Loucy (cell line): ENCODE results near the gene WDR37.

ENCODE experiments used
- H2AFZ ChIP-seq: fragments of 200-600 bp; sonication (generic); 2 replicates; pipeline ENCODE4 v1.6.0; 2016; ENCODE audit warnings: antibody characterized with exemption, mild to moderate bottlenecking, low read length, moderate library complexity
- H3F3A ChIP-seq: fragments of 200-600 bp; 2 replicates; pipeline ENCODE4 v1.6.0; 2016; ENCODE audit warnings: antibody characterized with exemption, low read depth, mild to moderate bottlenecking
- H3K27me3 ChIP-seq: fragments of 200-600 bp; sonication (generic); 2 replicates; pipeline ENCODE4 v1.6.1; 2014; ENCODE audit warnings: low read length, mild to moderate bottlenecking; ENCODE audit not compliant: insufficient read depth, poor library complexity, severe bottlenecking
- H3K36me3 ChIP-seq: fragments of 200-600 bp; sonication (generic); 2 replicates; pipeline ENCODE4 v1.6.1; 2016; ENCODE audit warnings: low read length; ENCODE audit not compliant: insufficient read depth
- H3K4me1 ChIP-seq: fragments of 200-600 bp; sonication (generic); 2 replicates; pipeline ENCODE4 v1.5.1; 2014; ENCODE audit warnings: low read length, mild to moderate bottlenecking; ENCODE audit not compliant: insufficient read depth, poor library complexity, severe bottlenecking
- H3K4me2 ChIP-seq: fragments of 200-600 bp; sonication (generic); 2 replicates; pipeline ENCODE4 v1.6.0; 2014; ENCODE audit warnings: antibody characterized with exemption, low read length, low read depth, mild to moderate bottlenecking; ENCODE audit not compliant: poor library complexity, severe bottlenecking
- H3K4me3 ChIP-seq: fragments of 200-600 bp; sonication (generic); 2 replicates; pipeline ENCODE4 v1.5.1; 2014; ENCODE audit warnings: low read length, mild to moderate bottlenecking, mixed read lengths; ENCODE audit not compliant: poor library complexity, severe bottlenecking
- H3K79me2 ChIP-seq: fragments of 200-600 bp; sonication (generic); 2 replicates; pipeline ENCODE4 v1.6.1; 2014; ENCODE audit warnings: low read length; ENCODE audit not compliant: insufficient read depth
- H3K9ac ChIP-seq: fragments of 200-600 bp; sonication (generic); 2 replicates; pipeline ENCODE4 v1.6.0; 2014; ENCODE audit warnings: mild to moderate bottlenecking, low read depth, low read length, moderate library complexity; ENCODE audit not compliant: poor library complexity, severe bottlenecking
- H3K9me2 ChIP-seq: fragments of 200-600 bp; sonication (generic); replicated peaks from 2 replicates; pipeline ENCODE4 v1.6.1; 2016; ENCODE audit warnings: low read depth, low read length, mixed read lengths
- H3K9me3 ChIP-seq: fragments of 200-600 bp; sonication (generic); 2 replicates; pipeline ENCODE4 v1.6.1; 2014; ENCODE audit warnings: mild to moderate bottlenecking, antibody characterized with exemption, low read length, low read depth; ENCODE audit not compliant: insufficient read depth
- H4K20me1 ChIP-seq: fragments of 200-600 bp; sonication (generic); 2 replicates; pipeline ENCODE4 v1.6.0; 2014; ENCODE audit warnings: antibody characterized with exemption, low read length, mild to moderate bottlenecking; ENCODE audit not compliant: insufficient read depth, poor library complexity, severe bottlenecking
- EZH2phosphoT487 ChIP-seq: fragments of 200-600 bp; IDR thresholded peaks from 2 replicates; pipeline ENCODE4 v1.6.1; 2018; ENCODE audit warnings: antibody characterized with exemption, mild to moderate bottlenecking, moderate library complexity, borderline replicate concordance
- TF ChIP-seq, protein P1 (sequence below): fragments of 200-600 bp; sonication (generic); conservative IDR thresholded peaks from 2 replicates; pipeline ENCODE4 v1.5.1; 2014; ENCODE audit warnings: mild to moderate bottlenecking, antibody characterized with exemption, low read length

WDR37 gene

DNA sequence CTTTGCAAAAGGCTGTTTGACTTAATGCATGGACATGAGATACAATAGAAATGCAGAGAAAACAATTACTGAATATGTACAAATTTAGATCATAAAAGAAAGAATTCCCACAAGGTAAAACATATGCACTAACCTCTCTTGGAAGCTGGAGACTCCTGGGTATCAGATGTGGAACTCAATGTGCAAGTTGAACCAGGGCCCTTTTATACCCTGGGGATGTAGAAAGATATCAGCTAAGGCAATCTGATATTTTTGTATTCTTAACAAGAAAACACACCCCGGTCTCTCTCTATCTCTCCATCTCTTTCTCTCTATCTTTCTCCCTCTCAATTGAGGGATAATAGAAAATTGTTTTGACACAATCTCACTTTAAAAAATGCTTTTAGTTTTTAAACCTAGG, 30.5 kb upstream of the WDR37 start, which contains the start of gene IDI2:
Gene IDI2, minus strand, starts transcription at position 177 of the 400 bp plus-strand sequence. CDS start 1,136 bp downstream, outside the sequence.
- H3F3A ChIP-seq, result no peaks in the 10 kb centered on the region
- no peak within 1 kb of the TSS for H3K4me3 ChIP-seq
- H3K9me2 ChIP-seq, result no peaks in the 10 kb centered on the region
- H3K4me1 ChIP-seq, result no peaks in the 10 kb centered on the region
- no peaks in the 10 kb centered on the region for H4K20me1 ChIP-seq
- H3K9ac ChIP-seq, result no peak within 1 kb of the TSS
- H3K27me3 ChIP-seq, result no peaks in the 10 kb centered on the region
- no peak within 1 kb of the TSS for H3K4me2 ChIP-seq
- TF ChIP-seq, protein P1, sequence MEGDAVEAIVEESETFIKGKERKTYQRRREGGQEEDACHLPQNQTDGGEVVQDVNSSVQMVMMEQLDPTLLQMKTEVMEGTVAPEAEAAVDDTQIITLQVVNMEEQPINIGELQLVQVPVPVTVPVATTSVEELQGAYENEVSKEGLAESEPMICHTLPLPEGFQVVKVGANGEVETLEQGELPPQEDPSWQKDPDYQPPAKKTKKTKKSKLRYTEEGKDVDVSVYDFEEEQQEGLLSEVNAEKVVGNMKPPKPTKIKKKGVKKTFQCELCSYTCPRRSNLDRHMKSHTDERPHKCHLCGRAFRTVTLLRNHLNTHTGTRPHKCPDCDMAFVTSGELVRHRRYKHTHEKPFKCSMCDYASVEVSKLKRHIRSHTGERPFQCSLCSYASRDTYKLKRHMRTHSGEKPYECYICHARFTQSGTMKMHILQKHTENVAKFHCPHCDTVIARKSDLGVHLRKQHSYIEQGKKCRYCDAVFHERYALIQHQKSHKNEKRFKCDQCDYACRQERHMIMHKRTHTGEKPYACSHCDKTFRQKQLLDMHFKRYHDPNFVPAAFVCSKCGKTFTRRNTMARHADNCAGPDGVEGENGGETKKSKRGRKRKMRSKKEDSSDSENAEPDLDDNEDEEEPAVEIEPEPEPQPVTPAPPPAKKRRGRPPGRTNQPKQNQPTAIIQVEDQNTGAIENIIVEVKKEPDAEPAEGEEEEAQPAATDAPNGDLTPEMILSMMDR, result no peak
- TF ChIP-seq EZH2phosphoT487, result no peak
- H3K79me2 ChIP-seq, result no peaks in the 10 kb centered on the region
- H2AFZ ChIP-seq, result no peak within 1 kb of the TSS
- H3K9me3 ChIP-seq, result no peaks in the 10 kb centered on the region
- no peaks in the 10 kb centered on the region for H3K36me3 ChIP-seq

DNA sequence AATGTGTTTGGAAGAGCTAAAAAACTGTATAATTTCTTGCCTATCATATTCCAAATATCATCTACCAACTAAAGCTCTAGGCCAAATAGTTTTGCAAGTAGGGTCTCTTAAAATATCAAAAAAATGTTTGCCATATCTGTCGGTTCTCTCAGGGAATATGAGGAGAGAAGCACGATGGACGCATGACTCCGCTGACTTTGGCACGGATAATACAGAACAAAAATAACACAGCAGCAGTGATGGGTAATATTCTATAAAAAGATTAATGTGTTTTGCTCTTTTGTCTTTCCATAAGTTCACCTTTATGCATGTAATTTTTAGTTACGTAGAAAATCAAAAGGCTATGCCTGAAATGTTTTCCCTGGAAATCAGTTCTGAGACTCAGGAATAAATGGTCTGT, 29.6 kb upstream of the WDR37 start:
- TF ChIP-seq, protein P1, result no peak
- no peak for TF ChIP-seq EZH2phosphoT487
- no peaks in the 10 kb centered on the region for H3K4me1 ChIP-seq
- H2AFZ ChIP-seq, result no peak overlapping the region
- H3K4me2 ChIP-seq, result no peak overlapping the region
- H3K36me3 ChIP-seq, result no peaks in the 10 kb centered on the region
- H3F3A ChIP-seq, result no peaks in the 10 kb centered on the region
- H3K9me3 ChIP-seq, result no peaks in the 10 kb centered on the region
- no peaks in the 10 kb centered on the region for H3K9me2 ChIP-seq
- H4K20me1 ChIP-seq, result no peaks in the 10 kb centered on the region
- H3K27me3 ChIP-seq, result no peaks in the 10 kb centered on the region
- H3K4me3 ChIP-seq, result no peak overlapping the region
- H3K9ac ChIP-seq, result no peak overlapping the region
- no peaks in the 10 kb centered on the region for H3K79me2 ChIP-seq

DNA sequence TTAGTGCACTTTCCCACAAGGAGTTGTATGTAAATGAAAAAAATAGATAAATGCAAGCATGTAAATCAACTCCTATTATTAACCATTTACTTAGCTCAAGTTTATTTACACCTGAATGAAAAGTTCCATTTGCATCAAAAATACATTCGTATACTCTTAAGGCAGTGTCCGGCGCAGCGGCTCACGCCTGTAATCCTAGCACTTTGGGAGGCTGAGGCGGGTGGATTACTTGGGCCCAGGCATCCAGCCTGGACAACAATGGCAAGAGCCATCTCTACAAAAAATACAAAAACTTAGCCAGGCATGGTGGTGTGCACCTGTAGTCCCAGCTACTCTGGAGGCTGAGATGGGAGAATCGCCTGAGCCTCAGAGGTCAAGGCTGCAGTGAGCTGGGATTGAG, 26.3 kb upstream of the WDR37 start:
- H3K4me3 ChIP-seq, result no peak overlapping the region
- TF ChIP-seq, protein P1, result no peak
- TF ChIP-seq EZH2phosphoT487, result no peak
- H4K20me1 ChIP-seq, result no peaks in the 10 kb centered on the region
- no peaks in the 10 kb centered on the region for H3K36me3 ChIP-seq
- no peaks in the 10 kb centered on the region for H3K9me2 ChIP-seq
- no peak overlapping the region for H3K4me2 ChIP-seq
- H3K79me2 ChIP-seq, result no peaks in the 10 kb centered on the region
- no peak overlapping the region for H3K9ac ChIP-seq
- no peaks in the 10 kb centered on the region for H3K9me3 ChIP-seq
- no peaks in the 10 kb centered on the region for H3K27me3 ChIP-seq
- no peaks in the 10 kb centered on the region for H3K4me1 ChIP-seq
- no peaks in the 10 kb centered on the region for H3F3A ChIP-seq
- no peak overlapping the region for H2AFZ ChIP-seq
